ENCODE data around the gene ASAP3.

DNA sequence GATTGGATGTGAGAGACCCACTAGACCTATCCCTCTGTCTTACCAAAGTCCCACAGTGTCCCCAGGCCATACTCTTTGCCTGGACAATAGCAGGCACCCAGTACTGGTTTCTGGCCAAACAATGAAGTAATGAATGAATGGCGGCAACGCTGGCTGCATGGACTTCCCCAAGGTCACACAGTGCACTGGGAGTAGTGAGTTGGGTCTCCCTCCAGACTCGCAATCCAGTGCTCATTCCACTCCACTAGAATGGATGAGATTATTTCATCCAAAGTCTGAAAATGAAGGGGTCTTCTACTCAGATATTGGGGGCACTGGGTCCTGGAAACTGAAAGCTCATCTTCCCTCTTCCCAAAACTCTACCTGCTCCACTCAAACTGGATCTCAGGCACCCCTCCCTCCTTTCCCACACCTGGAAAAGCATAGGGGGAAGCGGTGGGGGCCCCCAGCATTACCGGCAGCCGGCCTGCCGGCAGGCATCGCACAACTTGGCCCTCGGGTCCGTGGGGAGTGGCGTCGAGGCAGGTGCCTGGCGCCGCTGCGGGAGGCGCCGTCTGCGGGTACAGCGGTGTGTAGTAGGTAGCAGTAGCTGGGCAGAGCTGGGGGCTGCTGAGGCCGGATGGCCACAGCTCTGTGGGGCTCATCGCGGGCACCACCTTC is 46.2 kb upstream of the ASAP3 start:
- no peak for TF ChIP-seq POLR2A (IDR thresholded peaks at IDR 0.05; ENCODE audit: low read depth, low read length)
- TF ChIP-seq, protein P1, sequence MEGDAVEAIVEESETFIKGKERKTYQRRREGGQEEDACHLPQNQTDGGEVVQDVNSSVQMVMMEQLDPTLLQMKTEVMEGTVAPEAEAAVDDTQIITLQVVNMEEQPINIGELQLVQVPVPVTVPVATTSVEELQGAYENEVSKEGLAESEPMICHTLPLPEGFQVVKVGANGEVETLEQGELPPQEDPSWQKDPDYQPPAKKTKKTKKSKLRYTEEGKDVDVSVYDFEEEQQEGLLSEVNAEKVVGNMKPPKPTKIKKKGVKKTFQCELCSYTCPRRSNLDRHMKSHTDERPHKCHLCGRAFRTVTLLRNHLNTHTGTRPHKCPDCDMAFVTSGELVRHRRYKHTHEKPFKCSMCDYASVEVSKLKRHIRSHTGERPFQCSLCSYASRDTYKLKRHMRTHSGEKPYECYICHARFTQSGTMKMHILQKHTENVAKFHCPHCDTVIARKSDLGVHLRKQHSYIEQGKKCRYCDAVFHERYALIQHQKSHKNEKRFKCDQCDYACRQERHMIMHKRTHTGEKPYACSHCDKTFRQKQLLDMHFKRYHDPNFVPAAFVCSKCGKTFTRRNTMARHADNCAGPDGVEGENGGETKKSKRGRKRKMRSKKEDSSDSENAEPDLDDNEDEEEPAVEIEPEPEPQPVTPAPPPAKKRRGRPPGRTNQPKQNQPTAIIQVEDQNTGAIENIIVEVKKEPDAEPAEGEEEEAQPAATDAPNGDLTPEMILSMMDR (IDR thresholded peaks at IDR 0.05; ENCODE audit: extremely low read depth in 1 of 2, insufficient read depth in 1 of 2, low read depth in 1 of 2, low read length in 2 of 2), result no peak
- no peak for TF ChIP-seq POLR2AphosphoS5 (IDR thresholded peaks at IDR 0.05; ENCODE audit: insufficient read depth, low read depth, low read length)
- TF ChIP-seq EZH2 (IDR thresholded peaks at IDR 0.05; ENCODE audit: borderline replicate concordance, low read depth, low read length, severe bottlenecking), result no peak
- no peak for TF ChIP-seq FOS (IDR thresholded peaks at IDR 0.05; ENCODE audit: borderline replicate concordance, insufficient read depth, low read length)
- TF ChIP-seq, protein P2, sequence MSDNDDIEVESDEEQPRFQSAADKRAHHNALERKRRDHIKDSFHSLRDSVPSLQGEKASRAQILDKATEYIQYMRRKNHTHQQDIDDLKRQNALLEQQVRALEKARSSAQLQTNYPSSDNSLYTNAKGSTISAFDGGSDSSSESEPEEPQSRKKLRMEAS (IDR thresholded peaks at IDR 0.05; ENCODE audit: insufficient read depth, insufficient read length), result no peak
- TF ChIP-seq JUN (IDR thresholded peaks at IDR 0.05; ENCODE audit: borderline replicate concordance, insufficient read depth, insufficient read length, low read depth), result no peak
- TF ChIP-seq GATA2 (IDR thresholded peaks at IDR 0.05; ENCODE audit: insufficient read depth, insufficient read length, low read depth, low read length), result no peak
- no peak for TF ChIP-seq MYC (IDR thresholded peaks at IDR 0.05; ENCODE audit: low read depth, low read length)

Data from endothelial cell of umbilical vein (primary cell).